A549 treated with DMSO at 1 μM for 4 hours (cell line): Measurements from ENCODE around the gene API5. TPM values are rescaled to one million over a fixed set of nuclear protein-coding genes. Genes with fewer than 3 reads are reported as not detected.

ENCODE experiments used
- total RNA-seq: library from RNA; stranded (reverse); fragments of 200-300 nt; extraction: Qiagen RNA extraction; gene quantifications from 5 replicates; pipeline ENCODE4 v1.2.3, GENCODE V29; 2022; ENCODE audit warnings: low read depth

The API5 gene
- total RNA-seq = 65.3 to 88.4 TPM (median 83.1 TPM) in 5 replicates

GRCh38 chr11:43311791-43312607 is at the start of gene API5:
Gene API5 (plus strand): TSS chr11:43311996. CDS start chr11:43312128, 132 bp downstream.

GRCh38 chr11:43358801-43359421 is 47.1 kb downstream of the API5 start, which contains the start of gene TTC17:
Gene TTC17 (plus strand): TSS chr11:43358920. CDS start chr11:43358955, 35 bp downstream.

Other genes starting within 250 kb of the API5 start
- gene TTC17, start 46.9 kb downstream of the API5 start, total RNA-seq = 31.9 to 34.5 TPM (median 33.1 TPM) in 5 replicates